Heart left ventricle (tissue), 16 donors: ENCODE measurements around the gene ZSWIM8. TPM values are rescaled to one million over a fixed set of nuclear protein-coding genes. Genes with fewer than 3 reads are reported as not detected.
A peak's percentile ranks its signal among the peaks of the same experiment; 100 is the strongest.

Experiments used
- ATAC-seq, 4 donors: fragments of 200-7000 bp; cut with Tn5 transposase; one replicate each; pipeline ENCODE4 v1.9.1; 2020 to 2022; ENCODE audit warnings: moderate library complexity in 4 of 4, mild to moderate bottlenecking in 3 of 4, moderate number of reproducible peaks in 1 of 4
- DNase-seq, 5 donors: peaks; one replicate each; pipeline ENCODE4 v3.0.0-alpha.2; 2020
- H3K27ac ChIP-seq, 12 donors: fragments of 200-600 bp; sonication (generic) in 4 of 12; one replicate each; pipeline versions ENCODE4 v1.5.0 to v1.8.0; 2016 to 2022; ENCODE audit warnings: mild to moderate bottlenecking in 2 of 12
- H3K27me3 ChIP-seq, 9 donors: fragments of 200-600 bp; sonication (generic) in 2 of 9; one replicate each; pipeline versions ENCODE4 v1.5.1 to v1.8.0; 2016 to 2022; ENCODE audit warnings: mild to moderate bottlenecking in 3 of 9
- H3K36me3 ChIP-seq, 9 donors: fragments of 200-600 bp; sonication (generic) in 2 of 9; one replicate each; pipeline versions ENCODE4 v1.5.0 to v1.8.0; 2018 to 2022; ENCODE audit warnings: mild to moderate bottlenecking in 2 of 9
- H3K4me1 ChIP-seq, 12 donors: fragments of 200-600 bp; sonication (generic) in 4 of 12; one replicate each; pipeline versions ENCODE4 v1.5.0 to v1.8.0; 2016 to 2022; ENCODE audit warnings: mild to moderate bottlenecking in 3 of 12
- H3K4me3 ChIP-seq, 12 donors: fragments of 200-600 bp; sonication (generic) in 4 of 12; one replicate each; pipeline versions ENCODE4 v1.5.0 to v1.8.0; 2017 to 2022; ENCODE audit warnings: mild to moderate bottlenecking in 9 of 12, moderate library complexity in 4 of 12
- H3K9me3 ChIP-seq, 12 donors: fragments of 200-600 bp; sonication (generic) in 4 of 12; one replicate each; pipeline versions ENCODE4 v1.5.0 to v1.8.0; 2016 to 2022; ENCODE audit warnings: mild to moderate bottlenecking in 1 of 12
- CTCF ChIP-seq, 12 donors: fragments of 200-600 bp; sonication (generic) in 4 of 12; IDR thresholded peaks; one replicate each; pipeline versions ENCODE4 v1.5.0 to v1.8.0; 2018 to 2022; ENCODE audit warnings: antibody characterized with exemption in 12 of 12, mild to moderate bottlenecking in 5 of 12
- POLR2A ChIP-seq, 2 donors: fragments of 450-650 bp; IDR thresholded peaks; one replicate each; pipeline ENCODE4 v1.6.1; 2017; ENCODE audit warnings: antibody characterized with exemption in 2 of 2, mild to moderate bottlenecking in 2 of 2, moderate library complexity in 2 of 2
- WGBS, 4 donors: extraction: QIAGEN DNeasy Blood & Tissue Kit in 2 of 4; methylation state at CpG; one replicate each; pipeline versions ENCODE4 v1.1.5 to v1.1.7; 2013 to 2018; 5-methylcytosine and 5-hydroxymethylcytosine counted together
- intact Hi-C, 10 donors: fragments of 100-400 bp; cut with DNase I; formaldehyde crosslinking; loops; one replicate each; pipeline versions ENCODE4 v1.11.1 to v1.14.2; 2022
- polyA plus RNA-seq, 2 donors: library from polyadenylated mRNA; stranded (reverse); fragments of 200-250 nt; gene quantifications; one replicate each; pipeline ENCODE4 v1.2.3, GENCODE V29; 2013
- total RNA-seq, 9 donors: library from RNA; depleted of rRNA in 2 of 9; stranded (reverse); fragments of >200 nt in 2 of 9; fragmentation: NEBNext Ultra II Directional in 3 of 9; extraction: Animal tissue kit (Norgen Biotek cat#: 25700) in 3 of 9; gene quantifications; one replicate each; pipeline versions ENCODE4 v1.1.0 to v1.2.4, GENCODE V29; 2016 to 2023
- donor health status: ischemic (EF 13 %, LVEDD 7.1; RV severe dilation, severe dysfunction).
- donor health status: healthy with polysubstance abuse.
- donor health status: DM: no; HTN: yes; CAD: no.
- donor health status: DM: no; HTN: no; CAD: no.
- donor health status: ischemic (EF 25% LVEDD 6.9; RV normal size, moderate dysfunction).
- donor health status: ischemic (EF 25% LVEDD 5.7; RV mildly dilated, moderate dysfunction).
- donor health status: healthy.
- donor health status: DM: yes; HTN: yes; CAD: no.
- donor health status: ischemic (EF 35%, LVEDD 5.7; RV mildly dilated, moderate dysfunction).
- donor health status: nonischemic (EF 11% LVEDD 7.7; RV severe dilation, severe dysfunction).
- donor health status: DM: yes; HTN: yes; CAD: no.
- donor health status: PGD.
- donor health status: ischemic (EF 29% LVEDD 5.4; RV normal size, mild dysfunction).
- donor health status: nonischemic (EF 23%, LVEDD 6.1; RV moderate dilation, normal function).

Gene ZSWIM8
- total and polyA plus RNA-seq, 11 donors = 37.6 to 69.7 (median 58.0) TPM

DNA sequence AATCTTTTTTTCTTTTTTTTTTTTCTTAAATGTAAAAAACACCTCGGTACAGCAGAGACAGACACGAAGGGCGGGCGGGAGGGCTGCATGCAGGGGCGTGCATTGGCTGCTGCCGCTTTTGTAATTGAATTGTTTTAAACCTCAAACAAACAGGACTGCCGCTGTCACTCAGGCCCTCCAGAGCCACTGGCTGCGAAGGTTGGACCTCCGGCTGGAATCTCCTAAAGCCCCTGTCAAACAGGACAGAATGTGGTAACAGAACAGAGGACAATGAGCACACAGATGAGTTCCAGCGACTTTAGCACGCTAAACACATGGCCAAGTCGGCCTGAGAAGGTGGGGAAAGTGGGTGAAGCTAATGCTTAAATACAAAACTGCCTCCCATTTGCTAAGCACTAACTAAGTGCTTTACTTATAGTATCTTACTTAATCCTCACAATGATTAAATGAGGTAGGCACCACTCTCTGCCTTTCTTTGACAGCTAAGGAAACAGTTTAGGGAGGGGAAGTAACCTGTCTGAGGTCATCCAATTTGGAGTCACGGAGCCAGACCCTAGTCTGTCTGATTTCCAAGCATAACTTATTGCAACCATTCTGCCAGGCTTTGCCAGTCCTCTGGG is 29.0 kb downstream of the ZSWIM8 start:
- H3K36me3 ChIP-seq = peaks cover 0 to 39% (median 24%) of the 10 kb centered on the region in 9 donors
- H3K27ac ChIP-seq = no peak overlapping the region
- no peak overlapping the region for H3K4me3 ChIP-seq
- peaks cover 0 to 64% (median 11%) of the 10 kb centered on the region in 12 donors for H3K4me1 ChIP-seq
- H3K9me3 ChIP-seq = no peaks in the 10 kb centered on the region
- DNase-seq (no peak), ATAC-seq (no peak)
- WGBS, 4 donors = 88 to 93% (median 91%) methylated on average over 13 of the region's 13 CpGs
- intact Hi-C loops = no loop called here
- TF ChIP-seq CTCF (IDR thresholded peaks at IDR 0.05) (no peak), POLR2A (IDR thresholded peaks at IDR 0.05) (no peak)
- H3K27me3 ChIP-seq = no peaks in the 10 kb centered on the region

- H3K27ac ChIP-seq = peak overlapping the region in 5 of 12 donors; percentile 55 to 85 (median 64)
- TF ChIP-seq POLR2A (IDR thresholded peaks at IDR 0.05) (no peak), CTCF (IDR thresholded peaks at IDR 0.05) (peak in 1 of 12 donors; percentile 12)
- intact Hi-C loops = no loop called here
- DNase-seq (no peak), ATAC-seq (no peak)
- H3K9me3 ChIP-seq = no peaks in the 10 kb centered on the region
- H3K4me3 ChIP-seq = no peak overlapping the region
- H3K4me1 ChIP-seq = peaks cover 0 to 64% (median 8%) of the 10 kb centered on the region in 12 donors
- peaks cover 0 to 35% (median 24%) of the 10 kb centered on the region in 9 donors for H3K36me3 ChIP-seq
- H3K27me3 ChIP-seq = no peaks in the 10 kb centered on the region
- WGBS, 4 donors = 84 to 87% (median 85%) methylated on average over 22 of the region's 22 CpGs
Observed at GRCh38 chr10:73814896-73815718, 29.7 kb downstream of the ZSWIM8 start.

DNA sequence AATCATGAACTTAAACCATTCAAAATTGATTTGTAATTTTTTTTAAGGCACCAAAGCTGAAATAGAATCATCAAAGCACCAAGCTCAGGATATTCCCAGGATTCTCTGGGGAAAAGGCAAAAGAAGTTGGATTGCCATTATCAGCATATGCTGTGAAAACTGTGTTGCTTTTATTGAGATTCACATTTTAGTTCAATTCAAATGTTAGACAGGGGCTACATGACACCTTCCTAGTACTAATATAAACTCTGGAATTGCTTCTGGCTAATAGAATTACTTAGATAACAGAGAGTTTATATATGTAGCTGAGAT is 30.3 kb downstream of the ZSWIM8 start:
- H3K9me3 ChIP-seq = no peaks in the 10 kb centered on the region
- H3K4me3 ChIP-seq = peak overlapping the region in 1 of 12 donors; percentile 7
- peaks cover 0 to 35% (median 24%) of the 10 kb centered on the region in 9 donors for H3K36me3 ChIP-seq
- peaks cover 0 to 59% (median 4%) of the 10 kb centered on the region in 12 donors for H3K4me1 ChIP-seq
- no peak for ATAC-seq
- no peak for DNase-seq
- intact Hi-C loops = no loop called here
- TF ChIP-seq CTCF (IDR thresholded peaks at IDR 0.05) = no peak
- TF ChIP-seq POLR2A (IDR thresholded peaks at IDR 0.05) = no peak
- no peaks in the 10 kb centered on the region for H3K27me3 ChIP-seq
- H3K27ac ChIP-seq = peak overlapping the region in 8 of 12 donors; percentile 18 to 85 (median 56)

DNA sequence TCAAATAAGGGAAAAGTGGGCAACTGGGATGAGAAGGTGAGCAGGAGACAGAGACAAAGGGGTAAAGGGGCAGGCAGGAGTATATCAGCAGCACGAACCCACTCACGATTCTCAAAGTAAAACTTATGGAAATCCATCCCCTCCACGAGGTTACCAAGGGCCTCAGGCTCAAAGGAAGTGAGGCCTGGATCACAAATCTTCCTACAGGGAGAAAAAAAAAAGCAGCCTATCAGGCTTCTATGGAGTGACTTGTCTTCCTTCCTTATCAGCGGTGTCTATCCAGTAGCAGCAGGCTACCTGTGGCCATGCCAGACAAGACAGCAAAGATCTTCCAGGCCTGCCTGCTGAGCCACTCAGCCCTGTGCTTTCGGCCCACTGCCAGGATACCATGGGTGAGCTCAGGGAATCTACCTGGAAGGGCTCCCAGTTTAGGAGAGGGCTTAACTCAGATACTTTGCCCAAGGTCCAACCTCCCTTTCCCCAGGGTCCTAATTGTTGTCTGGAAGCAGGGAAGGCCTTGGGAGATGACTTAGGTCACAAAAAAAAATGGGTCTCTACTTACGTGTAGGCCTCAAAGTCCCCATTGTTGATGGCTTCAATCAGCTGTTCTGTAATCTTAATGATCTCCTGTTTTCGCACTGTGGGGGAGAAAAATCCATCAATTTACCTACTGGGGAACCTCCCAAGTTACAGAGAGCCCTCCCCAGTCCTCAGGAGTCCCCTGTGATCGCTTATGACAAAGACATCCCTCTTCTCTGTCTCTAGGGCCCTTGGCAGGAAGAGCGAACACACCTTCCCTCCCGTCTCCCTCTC is 31.7 kb downstream of the ZSWIM8 start:
- intact Hi-C loops = no loop called here
- no peak for TF ChIP-seq POLR2A (IDR thresholded peaks at IDR 0.05)
- TF ChIP-seq CTCF (IDR thresholded peaks at IDR 0.05) = no peak
- H3K36me3 ChIP-seq = peaks cover 0 to 47% (median 33%) of the 10 kb centered on the region in 9 donors

More for the DNA sequence above, 31.7 kb downstream of the ZSWIM8 start:
- Histone ChIP-seq H3K27ac (peak overlapping the region in 7 of 12 donors; percentile 32 to 85 (median 55)), H3K4me1 (peaks cover 0 to 56% (median 3%) of the 10 kb centered on the region in 12 donors), H3K4me3 (no peak overlapping the region), H3K9me3 (no peaks in the 10 kb centered on the region), H3K27me3 (no peaks in the 10 kb centered on the region)
- ATAC-seq = no peak
- whole genome bisulfite sequencing, 4 donors = 83 to 87% (median 85%) methylated on average over 10 of the region's 10 CpGs
- no peak for DNase-seq
